GM18873 (cell line): ENCODE measurements around the gene MAPKAP1.

ENCODE experiments used
- ATAC-seq: cut with Tn5 transposase; IDR thresholded peaks from one replicate; pipeline ENCODE4 v1.9.1; 2021; ENCODE audit warnings: mild to moderate bottlenecking, moderate library complexity, moderate number of reproducible peaks; ENCODE audit not compliant: unreplicated experiment, low FRiP score

MAPKAP1 gene

GRCh38 chr9:125470189-125470588, 236.8 kb downstream of the MAPKAP1 start:
- ATAC-seq = no peak

DNA sequence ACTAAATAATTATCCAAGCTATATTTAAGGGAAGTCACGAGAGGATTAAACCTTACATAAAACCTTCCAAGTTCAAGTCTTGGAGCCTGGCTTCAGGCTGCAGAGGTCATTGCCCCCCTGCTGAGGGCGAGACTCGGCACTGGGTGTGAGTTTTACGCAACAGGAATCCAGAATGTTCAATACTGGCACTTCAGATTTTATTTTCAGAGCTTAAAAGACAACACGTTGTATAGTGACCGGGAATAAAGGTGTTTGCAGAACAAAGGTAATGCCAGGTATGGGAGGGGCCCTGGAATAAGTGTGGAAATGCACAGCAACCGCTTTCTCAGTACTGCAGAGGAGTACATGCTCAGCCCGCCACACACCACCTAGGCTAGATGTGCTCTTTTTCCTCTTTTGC, 238.4 kb downstream of the MAPKAP1 start:
- no peak for ATAC-seq

GRCh38 chr9:125467116-125467740, 239.8 kb downstream of the MAPKAP1 start:
- ATAC-seq = no peak

- ATAC-seq = no peak
Measured at GRCh38 chr9:125466411-125466810, 240.6 kb downstream of the MAPKAP1 start.

GRCh38 chr9:125464591-125465385, 242.2 kb downstream of the MAPKAP1 start:
- ATAC-seq = no peak

DNA sequence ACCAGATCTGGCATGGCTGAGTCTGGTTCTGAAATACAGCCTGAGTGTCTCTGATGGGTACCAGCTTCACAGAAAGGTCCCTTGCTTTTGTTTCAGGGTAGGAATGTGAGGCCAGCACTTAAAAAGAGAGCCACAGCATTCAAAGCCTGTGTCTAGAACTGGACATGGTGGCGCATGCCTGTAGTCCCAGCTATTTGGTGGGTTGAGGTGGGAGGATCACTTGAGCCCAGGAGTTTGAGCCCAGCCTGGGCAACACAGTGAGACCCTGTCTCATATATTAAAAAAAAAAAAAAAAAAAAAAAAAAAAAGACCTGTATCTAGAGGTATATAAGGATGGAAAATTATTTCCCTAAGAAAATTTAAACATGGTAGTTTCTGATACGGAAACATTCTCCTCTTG, 243.1 kb downstream of the MAPKAP1 start:
- no peak for ATAC-seq

DNA sequence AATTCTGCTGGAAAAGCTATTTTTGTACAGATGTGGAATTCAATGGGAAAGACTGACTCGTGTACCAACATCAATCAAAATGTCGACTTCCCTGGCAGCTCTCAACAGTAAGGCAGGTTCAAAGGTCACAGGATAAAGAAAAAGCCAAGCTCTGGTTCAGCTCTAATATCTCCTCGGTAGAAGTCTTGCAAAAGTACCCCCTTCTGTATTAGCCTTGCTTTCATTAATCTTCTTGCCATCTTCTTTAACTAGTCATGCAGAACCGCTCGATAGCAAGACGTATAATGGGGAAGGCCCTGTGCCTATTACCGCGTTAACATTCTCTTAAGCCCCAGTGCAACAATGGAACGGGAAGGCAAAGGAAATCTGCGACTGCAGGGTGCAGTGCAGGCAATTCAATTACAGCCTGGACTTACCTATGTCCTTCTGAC, 244.1 kb downstream of the MAPKAP1 start:
- no peak for ATAC-seq

DNA sequence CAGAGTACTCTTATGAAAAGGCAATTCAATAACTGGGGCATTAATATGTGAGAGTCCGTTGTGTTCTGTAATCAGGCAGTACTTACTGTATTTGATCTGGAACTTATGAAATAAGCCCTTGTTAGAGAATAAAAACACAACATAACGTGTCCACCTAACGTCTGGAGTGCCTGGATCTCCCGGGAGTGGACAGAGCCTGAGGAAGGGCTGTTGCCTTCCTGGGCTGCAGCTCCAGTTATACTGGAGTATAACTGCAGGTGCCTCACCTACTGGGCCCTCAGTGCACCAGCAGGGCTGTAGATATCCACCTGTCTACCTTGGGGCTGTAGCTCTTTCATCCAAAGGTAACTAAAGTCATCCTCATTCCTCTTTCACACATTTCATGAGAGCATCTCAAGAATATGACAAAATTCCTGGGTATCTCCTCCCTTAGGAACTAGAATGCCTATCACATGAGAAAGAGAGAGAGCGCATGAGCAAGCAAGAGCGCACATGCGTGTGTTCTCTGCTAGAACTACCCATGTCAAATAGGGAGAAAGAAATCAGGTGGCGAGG, 245.3 kb downstream of the MAPKAP1 start:
- ATAC-seq = no peak

DNA sequence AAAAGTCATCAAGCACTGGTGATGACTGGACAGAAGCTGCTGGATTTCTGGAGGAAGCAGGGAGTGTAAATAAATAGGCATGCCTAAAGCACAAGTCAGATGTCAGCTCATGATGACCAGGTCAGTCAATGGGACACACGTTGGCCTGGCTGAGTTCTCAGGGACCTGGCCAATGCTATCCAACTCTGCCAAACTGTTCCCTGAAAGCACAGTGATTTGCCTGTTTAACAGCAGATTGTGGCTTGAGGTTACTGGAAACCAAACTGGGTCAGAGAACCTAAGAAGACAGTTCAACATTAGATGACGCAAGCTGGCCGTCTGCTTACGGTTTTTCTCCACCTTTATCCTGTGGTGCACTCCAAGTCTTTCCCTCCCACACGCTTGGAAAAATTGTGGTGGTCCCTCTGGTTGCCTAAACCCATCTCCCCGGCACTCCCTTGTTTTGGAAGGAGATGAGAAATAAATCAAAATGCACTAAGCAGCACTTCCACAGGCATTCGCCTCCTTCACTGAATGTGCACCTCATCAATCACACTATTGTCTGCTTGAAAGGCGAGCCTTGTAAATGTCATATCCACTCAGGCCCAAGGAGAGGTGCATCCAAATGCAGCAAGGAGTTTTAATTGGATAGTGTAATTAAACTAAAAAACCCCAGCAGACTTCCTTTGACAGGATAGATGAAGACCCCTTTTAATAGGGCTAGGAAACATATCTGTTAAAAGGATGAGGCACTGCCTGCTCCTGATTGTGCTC, 245.9 kb downstream of the MAPKAP1 start:
- no peak for ATAC-seq

GRCh38 chr9:125460346-125460745, 246.7 kb downstream of the MAPKAP1 start:
- no peak for ATAC-seq

DNA sequence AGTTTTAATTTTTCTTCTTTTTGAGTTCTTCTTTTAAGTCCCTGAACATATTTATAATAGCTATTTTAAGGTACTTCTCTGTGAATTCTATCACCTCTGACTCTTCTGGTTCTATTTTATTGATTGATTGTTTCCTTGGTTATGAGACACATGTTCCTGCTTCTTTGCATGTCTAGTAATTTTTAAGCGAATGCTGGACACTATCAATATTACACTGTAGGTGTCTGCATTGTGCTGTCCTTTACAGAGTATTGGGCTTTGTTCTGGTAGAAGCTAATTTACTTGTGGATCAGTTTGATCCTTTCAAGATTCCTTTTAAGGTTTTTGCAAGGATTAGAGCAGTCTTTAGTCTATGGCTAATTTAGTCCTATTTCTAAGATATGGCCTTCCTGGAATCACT, 249.7 kb downstream of the MAPKAP1 start:
- no peak for ATAC-seq

DNA sequence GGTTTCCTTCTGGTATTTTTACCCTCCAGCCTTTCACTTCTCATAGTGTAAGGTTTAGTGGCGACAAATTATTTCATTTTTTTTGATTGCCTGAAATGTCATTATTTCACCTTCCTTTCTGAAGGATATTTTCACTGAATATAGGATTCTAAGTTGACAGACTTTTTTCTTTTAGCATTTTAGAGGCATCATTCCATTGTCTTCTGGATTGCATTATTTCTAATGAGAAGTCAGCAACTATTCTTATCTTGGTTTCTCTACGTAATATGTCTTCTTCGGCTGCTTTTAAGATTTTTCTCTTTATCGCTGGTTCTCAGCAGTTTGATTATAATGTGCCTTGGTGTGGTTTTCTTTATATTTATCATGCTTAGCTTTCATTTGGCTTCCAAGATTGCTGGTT, 251.1 kb downstream of the MAPKAP1 start:
- no peak for ATAC-seq

- no peak for ATAC-seq
Measured at GRCh38 chr9:125455132-125455531, 251.9 kb downstream of the MAPKAP1 start.

DNA sequence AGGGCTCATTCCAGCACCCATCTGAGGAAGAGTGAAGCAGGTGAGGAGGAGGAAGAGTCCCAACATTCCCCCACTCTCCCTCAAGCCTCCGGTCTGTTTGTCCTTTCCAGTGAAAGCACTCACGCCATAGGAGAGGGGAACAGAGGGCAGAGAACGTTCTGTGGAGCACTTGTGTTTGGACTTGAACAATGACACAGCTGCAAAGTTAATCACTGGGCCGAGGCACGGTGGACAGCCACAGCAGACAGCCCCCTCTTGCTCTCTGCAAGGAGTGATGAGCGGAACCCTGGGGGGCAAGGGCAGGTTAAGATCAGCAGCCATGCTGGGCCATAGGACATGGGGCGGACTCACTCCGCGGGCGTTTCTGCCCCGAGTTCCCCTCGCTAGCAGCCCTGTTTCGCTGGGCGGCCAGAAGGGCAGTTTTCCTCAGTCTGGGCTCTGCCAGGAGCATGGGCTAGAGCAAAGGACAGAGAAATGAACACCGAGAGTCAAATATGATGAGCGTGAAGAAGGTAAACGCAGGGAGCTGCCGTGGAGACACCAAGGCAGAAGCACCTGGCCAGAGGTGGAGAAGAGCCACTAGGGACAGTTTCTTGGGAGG, 259.7 kb downstream of the MAPKAP1 start:
- ATAC-seq = no peak

- peak; percentile 90 for ATAC-seq
Measured at GRCh38 chr9:125446561-125447094, 260.4 kb downstream of the MAPKAP1 start.

DNA sequence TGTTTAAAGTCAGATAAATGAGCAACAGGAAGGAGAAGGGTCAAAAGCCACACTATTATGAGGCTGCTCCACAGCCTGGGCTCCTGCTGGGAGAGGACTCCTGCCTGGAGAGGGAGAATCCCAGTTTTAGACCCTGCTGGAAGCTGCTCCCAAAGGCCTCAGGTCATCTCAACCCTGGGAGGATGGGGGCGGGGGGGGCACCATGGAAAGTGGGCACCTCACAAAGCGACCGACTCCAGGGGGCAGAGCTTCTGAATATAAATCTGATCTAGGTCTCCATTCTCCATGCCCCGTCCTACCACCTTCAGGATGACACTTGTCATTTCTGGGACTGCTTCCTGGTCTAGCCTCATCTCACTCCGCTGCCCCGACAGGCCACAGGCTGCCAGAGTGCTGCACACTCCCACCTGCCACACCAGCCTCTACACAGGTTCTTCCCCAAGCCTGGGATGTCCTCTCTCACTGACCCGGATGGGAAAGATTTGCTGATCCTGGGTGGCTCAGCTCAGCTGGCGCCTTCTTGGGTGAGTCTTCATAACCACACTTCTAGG, 262.0 kb downstream of the MAPKAP1 start:
- ATAC-seq = no peak

DNA sequence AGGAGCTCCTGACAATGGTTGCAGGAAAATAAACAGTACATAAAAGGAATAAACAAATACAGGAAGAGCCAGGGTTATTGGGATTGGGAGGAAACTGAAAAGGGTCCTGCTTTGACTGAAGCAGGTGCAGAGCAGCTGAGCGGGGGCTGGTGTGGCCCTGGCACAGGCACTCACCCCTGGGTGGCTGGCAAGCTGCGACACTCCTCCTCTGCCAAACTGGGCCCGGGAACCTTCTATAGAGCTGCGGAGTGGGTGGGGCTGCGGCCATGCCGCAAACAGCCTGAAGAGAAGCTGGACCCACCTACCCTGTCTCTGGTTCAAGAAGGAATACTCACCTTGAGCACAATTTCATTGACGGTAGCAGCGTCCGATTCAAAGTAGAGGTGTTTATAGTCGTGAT, 262.8 kb downstream of the MAPKAP1 start:
- no peak for ATAC-seq

- ATAC-seq = no peak
Measured at GRCh38 chr9:125443367-125443766, 263.6 kb downstream of the MAPKAP1 start.

DNA sequence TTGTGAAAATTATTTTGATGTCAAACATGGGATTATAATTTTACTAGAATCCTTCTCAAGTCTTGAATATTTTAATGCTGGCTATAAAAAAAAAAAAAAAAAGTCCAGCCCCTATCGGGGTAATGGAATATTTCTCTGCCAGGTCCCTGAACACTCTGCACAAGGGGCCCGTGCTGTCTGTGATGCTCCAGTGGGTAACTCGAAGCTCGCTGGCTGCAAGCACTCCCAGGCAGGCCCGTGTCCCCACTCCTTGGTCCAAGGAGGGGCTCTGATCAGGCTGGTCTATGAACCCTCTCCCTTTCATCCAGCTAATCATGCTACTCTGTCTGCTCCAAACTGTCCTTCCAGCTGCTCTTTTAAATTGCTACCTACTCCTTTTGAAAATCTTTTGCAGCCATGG, 264.6 kb downstream of the MAPKAP1 start:
- no peak for ATAC-seq

- ATAC-seq = no peak
Measured at GRCh38 chr9:125440411-125440810, 266.6 kb downstream of the MAPKAP1 start.
